ENCODE measurements around the gene TCEAL3. TPM values are rescaled to one million over a fixed set of nuclear protein-coding genes. Genes with fewer than 3 reads are reported as not detected.

Gene TCEAL3, protein sequence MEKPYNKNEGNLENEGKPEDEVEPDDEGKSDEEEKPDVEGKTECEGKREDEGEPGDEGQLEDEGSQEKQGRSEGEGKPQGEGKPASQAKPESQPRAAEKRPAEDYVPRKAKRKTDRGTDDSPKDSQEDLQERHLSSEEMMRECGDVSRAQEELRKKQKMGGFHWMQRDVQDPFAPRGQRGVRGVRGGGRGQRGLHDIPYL
- total RNA-seq, result 15.2 and 45.9 TPM in 2 replicates

DNA sequence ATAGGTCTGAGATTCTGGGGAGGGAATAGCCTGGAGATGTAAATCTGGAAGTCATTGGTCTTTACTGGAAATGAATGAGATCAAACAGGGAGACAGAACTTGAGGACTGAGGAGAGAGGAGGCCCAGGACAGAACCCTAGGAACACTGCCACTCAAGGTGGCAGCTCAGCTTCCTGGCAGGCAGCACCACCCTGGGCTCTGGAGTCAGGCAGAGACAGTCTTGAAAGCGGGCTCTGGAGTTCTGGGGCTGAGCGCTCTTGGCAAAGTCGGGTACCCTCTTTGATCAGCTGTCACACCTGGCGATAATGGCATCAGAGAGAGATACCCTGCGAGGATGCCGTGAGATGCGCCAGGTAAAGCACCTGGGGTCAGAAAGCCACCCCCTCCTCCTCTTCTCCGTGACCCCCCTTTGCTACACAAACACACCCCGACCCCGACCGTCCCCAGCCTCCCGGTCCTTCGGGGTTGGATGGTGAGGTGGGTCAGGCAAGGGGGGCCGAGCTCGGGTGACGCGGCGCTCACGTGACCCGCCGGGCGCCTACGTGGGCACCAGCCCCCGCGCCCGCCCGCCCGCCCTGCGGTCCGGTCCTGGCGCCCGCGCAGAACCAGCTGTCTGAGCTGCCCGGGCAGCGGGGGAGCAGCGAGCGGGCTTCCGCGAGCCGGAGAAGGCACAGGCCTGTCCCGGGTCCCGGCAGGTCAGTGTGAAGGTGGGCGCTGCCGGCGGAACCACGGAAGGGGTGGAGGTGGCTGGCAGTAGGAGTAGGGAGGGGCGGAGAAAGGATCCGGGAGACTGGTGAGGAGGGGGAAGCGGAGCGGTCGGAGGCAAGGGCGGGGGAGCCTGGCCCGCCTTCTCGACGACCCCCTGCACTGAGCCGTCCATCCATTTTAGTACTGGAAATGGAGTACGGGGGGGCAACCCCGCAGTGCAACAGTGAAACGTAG lies at the start of gene TCEAL3:
TSS of gene TCEAL3 (plus strand) at position 600 of the 942 bp plus-strand sequence. CDS start 1,102 bp downstream, outside the sequence.

DNA sequence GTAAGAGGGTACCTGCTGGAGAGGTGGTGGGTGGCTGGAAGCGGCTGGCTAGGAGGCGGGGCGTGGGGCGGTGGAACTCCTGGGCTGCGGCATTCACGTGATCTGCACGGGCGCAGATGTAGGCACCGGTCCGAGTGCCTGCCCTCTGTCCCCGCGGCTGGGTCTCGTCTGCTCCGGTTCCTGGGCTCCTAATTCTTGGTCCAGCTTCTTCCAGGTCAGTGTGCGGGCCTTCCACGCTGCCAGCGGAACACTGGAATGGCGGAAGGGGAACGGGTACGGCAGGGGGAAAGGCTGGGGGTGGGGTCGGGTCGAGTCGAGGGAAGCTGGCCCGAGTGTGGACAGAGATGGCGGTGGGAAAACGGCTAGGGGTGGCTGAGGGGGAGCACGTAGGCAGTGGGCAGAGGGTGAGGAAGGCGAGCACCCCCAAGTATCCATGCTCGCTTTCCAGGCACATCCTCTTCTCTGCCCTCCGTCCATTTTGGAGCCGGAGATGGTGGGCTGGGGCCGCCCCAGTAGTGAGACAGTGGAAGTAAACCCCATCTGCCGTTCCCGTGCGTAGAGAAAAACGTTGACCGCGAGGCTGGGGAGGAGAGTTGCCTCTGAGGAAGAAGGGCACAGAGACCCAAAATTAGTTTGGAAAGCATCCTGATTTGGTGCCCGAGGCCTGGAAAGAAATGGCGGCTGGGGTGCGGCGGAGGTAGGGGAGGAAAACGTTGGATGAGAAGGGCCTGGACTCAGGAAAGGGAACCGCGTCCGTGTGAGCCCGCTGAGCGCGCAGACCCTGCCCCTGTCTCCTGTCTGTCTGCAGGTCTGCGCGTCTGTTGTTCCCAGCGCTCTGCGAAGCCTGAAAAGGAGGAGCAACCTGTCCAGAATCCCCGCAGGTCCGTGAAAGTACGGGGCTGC lies 22.1 kb upstream of the TCEAL3 start, which contains the start of gene TCEAL4:
TSS of gene TCEAL4 (plus strand) at position 105 of the 903 bp plus-strand sequence. CDS start 1,161 bp downstream, outside the sequence.

DNA sequence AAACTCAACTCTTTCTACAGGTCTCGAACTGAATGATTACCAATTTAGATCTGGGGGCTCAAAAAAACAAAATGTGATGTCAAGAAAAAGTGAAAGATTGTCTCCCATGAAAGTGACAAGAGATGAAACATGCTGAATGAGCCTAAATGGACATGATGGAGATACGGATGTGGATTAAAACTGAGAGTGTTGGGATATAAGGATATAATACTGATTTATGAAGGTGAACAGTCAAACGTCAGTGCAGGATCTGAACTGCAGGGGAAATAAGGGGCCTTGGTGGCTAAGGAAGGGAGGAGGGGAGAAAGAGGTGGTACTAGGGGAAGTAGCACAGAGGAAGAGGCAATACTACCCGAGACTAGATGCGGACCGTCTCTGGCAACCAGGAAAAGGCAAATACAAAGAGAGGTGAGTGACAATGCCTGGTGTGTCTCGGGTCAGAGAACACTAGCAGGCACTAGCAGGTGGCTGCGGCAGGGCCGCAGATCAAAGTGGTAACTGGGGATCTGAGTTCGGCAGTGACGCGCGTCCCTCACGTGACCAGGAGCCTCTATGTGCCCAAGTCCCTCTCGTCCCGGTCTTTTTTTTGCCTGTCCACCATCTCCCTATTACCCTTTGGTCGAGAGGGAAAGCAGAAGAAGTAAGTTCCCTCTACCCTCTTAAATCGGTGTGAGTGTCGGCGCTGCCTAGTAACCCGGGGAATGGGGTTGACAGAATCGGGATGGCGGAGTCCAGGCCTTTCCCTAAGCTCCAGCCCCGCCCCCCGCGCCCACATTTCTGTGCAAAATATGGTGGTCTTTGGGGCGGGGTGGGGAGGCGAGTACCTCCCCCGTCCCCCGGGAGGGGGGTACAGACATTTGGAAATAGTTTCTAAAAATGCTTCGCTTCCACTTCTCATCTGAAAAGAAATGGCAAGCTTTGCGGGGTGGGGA lies 20.9 kb downstream of the TCEAL3 start, which contains the start of gene TCEAL1:
TSS of gene TCEAL1 (plus strand) at position 590 of the 932 bp plus-strand sequence. CDS start 942 bp downstream, outside the sequence.

Other genes starting within 250 kb of the TCEAL3 start
- 56.1 and 146 TPM in 2 replicates for gene BEX3, start 231.4 kb upstream of the TCEAL3 start, total RNA-seq
- 0.65 and 2.7 TPM in 2 replicates for gene RAB40A, start 88.5 kb upstream of the TCEAL3 start, total RNA-seq
- 63.4 and 352 TPM in 2 replicates for gene TCEAL4, start 22.4 kb upstream of the TCEAL3 start, total RNA-seq
- gene TCEAL1, start 21.0 kb downstream of the TCEAL3 start, total RNA-seq, result 58.9 and 102 TPM in 2 replicates
- 1,387 and 1,919 TPM in 2 replicates for gene MORF4L2, start 78.7 kb downstream of the TCEAL3 start, total RNA-seq
- gene TMEM31, start 102.9 kb downstream of the TCEAL3 start, total RNA-seq, result 0.39 TPM in 1 of 2 replicates, not detected in the other
- gene PLP1, start 168.9 kb downstream of the TCEAL3 start, total RNA-seq, result 1.2 TPM in 1 of 2 replicates, not detected in the other
- gene RAB9B, start 224.3 kb downstream of the TCEAL3 start, total RNA-seq, result 0.39 and 0.54 TPM in 2 replicates

Measured in placental epithelial cell (primary cell).